Body of pancreas (tissue), 4 donors: ENCODE data around the gene KCNA10. TPM values are rescaled to one million over a fixed set of nuclear protein-coding genes. Genes with fewer than 3 reads are reported as not detected.

Experiments
- ATAC-seq: fragments of 150-250 bp; one replicate; pipeline ENCODE4 v1.9.1; 2016
- DNase-seq, 4 donors: peaks; one replicate each; pipeline ENCODE4 v3.0.0-alpha.2; 2019
- H3K27ac ChIP-seq, 4 donors: fragments of 200-600 bp; sonication (generic); 1 replicate in 3 of 4; 2 replicates in 1 of 4; pipeline versions ENCODE4 v1.5.1 to v1.6.1; 2016 to 2019; ENCODE audit warnings: mild to moderate bottlenecking in 1 of 4, mixed read lengths in 1 of 4, moderate library complexity in 1 of 4
- H3K27me3 ChIP-seq, 2 donors: fragments of 200-600 bp; sonication (generic); one replicate each; pipeline ENCODE4 v1.6.0; 2016; ENCODE audit warnings: mild to moderate bottlenecking in 1 of 2
- H3K36me3 ChIP-seq, 2 donors: fragments of 200-600 bp; sonication (generic); replicated peaks in 1 of 2; 2 replicates each; pipeline ENCODE4 v1.5.1; 2016; ENCODE audit warnings: low read depth in 2 of 2; ENCODE audit not compliant: insufficient read depth in 1 of 2
- H3K4me1 ChIP-seq: fragments of 200-600 bp; sonication (generic); one replicate; pipeline ENCODE4 v1.6.0; 2016
- H3K4me3 ChIP-seq, 2 donors: fragments of 200-600 bp; sonication (generic); 1 replicate in 1 of 2; 2 replicates in 1 of 2; pipeline ENCODE4 v1.5.1; 2016 to 2019
- H3K9me3 ChIP-seq, 3 donors: fragments of 200-600 bp; sonication (generic); 1 replicate in 2 of 3; 2 replicates in 1 of 3; pipeline ENCODE4 v1.5.1; 2016
- POLR2A ChIP-seq, 3 donors: fragments of 450-650 bp; IDR thresholded peaks; one replicate each; pipeline ENCODE4 v1.6.1; 2016; ENCODE audit warnings: antibody characterized with exemption in 3 of 3, mild to moderate bottlenecking in 2 of 3
- WGBS, 2 donors: methylation state at CpG; one replicate each; pipeline ENCODE4 v1.1.5; 2017; 5-methylcytosine and 5-hydroxymethylcytosine counted together
- intact Hi-C: fragments of 100-400 bp; cut with DNase I; formaldehyde crosslinking; loops from one replicate; pipeline ENCODE4 v1.15.1; 2023
- total RNA-seq, 2 donors: library from RNA; depleted of rRNA; stranded (reverse); fragments of >200 nt; gene quantifications; one replicate each; pipeline ENCODE4 v1.1.0, GENCODE V29; 2016
- TF ChIP-seq, protein P1 (sequence below), 7 experiments: fragments of 450-650 bp in 4 of 7; fragments of 200-600 bp in 3 of 7; sonication (generic) in 3 of 7; IDR thresholded peaks; one replicate each; pipeline ENCODE4 v1.5.1; 2016 to 2019; ENCODE audit warnings: antibody characterized with exemption in 7 of 7

KCNA10 gene
- total RNA-seq, 2 donors from 2014 or later: not detected

DNA sequence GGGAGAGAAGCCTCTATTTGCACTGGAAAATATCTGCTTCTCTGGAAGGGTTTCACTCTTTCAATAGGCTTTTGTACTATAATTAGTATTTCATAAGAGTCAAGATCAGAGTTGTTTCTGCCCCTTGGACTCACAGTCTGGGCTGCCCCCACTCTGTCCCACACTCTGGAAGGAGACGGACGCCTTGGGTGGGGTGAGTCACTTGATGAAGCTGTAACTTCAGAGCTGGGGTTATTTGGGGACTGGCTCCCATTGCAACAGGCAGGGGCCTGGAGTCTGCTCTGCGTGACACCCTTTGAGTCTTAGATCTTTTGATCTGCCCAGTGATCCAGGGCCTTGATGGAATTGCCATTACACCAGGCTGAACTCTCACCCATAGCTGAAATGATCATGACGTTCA is 4.0 kb upstream of the KCNA10 start:
- WGBS, 2 donors: 40 to 52% methylated on average over 4 of the region's 4 CpGs
- intact Hi-C loops: no loop called here

GRCh38 chr1:110522560-110522959 is 3.6 kb upstream of the KCNA10 start:
- no peak for ATAC-seq
- intact Hi-C loops: no loop called here
- DNase-seq: no peak

More for the DNA sequence above, 4.0 kb upstream of the KCNA10 start:
- ATAC-seq: no peak
- no peaks in the 10 kb centered on the region for H3K9me3 ChIP-seq
- no peaks in the 10 kb centered on the region for H3K36me3 ChIP-seq
- TF ChIP-seq POLR2A (IDR thresholded peaks at IDR 0.05): no peak
- TF ChIP-seq, protein P1, sequence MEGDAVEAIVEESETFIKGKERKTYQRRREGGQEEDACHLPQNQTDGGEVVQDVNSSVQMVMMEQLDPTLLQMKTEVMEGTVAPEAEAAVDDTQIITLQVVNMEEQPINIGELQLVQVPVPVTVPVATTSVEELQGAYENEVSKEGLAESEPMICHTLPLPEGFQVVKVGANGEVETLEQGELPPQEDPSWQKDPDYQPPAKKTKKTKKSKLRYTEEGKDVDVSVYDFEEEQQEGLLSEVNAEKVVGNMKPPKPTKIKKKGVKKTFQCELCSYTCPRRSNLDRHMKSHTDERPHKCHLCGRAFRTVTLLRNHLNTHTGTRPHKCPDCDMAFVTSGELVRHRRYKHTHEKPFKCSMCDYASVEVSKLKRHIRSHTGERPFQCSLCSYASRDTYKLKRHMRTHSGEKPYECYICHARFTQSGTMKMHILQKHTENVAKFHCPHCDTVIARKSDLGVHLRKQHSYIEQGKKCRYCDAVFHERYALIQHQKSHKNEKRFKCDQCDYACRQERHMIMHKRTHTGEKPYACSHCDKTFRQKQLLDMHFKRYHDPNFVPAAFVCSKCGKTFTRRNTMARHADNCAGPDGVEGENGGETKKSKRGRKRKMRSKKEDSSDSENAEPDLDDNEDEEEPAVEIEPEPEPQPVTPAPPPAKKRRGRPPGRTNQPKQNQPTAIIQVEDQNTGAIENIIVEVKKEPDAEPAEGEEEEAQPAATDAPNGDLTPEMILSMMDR (IDR thresholded peaks at IDR 0.05): no peak
- peaks cover 0 to 6% of the 10 kb centered on the region in 2 donors for H3K27me3 ChIP-seq
- H3K4me3 ChIP-seq: no peak overlapping the region
- peaks cover 6% of the 10 kb centered on the region for H3K4me1 ChIP-seq
- DNase-seq: no peak
- no peak overlapping the region for H3K27ac ChIP-seq

DNA sequence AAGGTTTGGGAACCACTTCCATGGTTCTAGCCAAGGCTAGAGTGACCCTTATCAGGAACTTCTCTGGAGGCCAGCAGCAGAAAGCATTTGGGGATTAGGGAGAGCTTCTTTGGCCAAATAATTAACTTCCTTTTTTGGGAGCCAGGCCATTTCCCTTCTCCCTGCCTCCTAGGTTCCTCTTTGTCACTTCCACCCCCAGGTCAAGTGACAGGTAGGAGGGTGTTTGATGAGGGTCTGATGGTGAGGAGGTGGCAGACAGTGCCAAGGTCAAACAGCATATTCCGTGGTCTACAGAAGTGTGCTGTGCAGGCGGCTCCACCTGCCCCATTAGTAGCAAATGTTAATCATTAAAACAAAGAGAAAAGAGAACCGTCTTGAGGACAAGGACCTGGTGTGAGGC is 1.9 kb upstream of the KCNA10 start:
- H3K9me3 ChIP-seq: no peaks in the 10 kb centered on the region
- peaks cover 0 to 6% of the 10 kb centered on the region in 2 donors for H3K27me3 ChIP-seq
- H3K36me3 ChIP-seq: no peaks in the 10 kb centered on the region
- ATAC-seq (no peak), DNase-seq (no peak)
- H3K27ac ChIP-seq: no peak overlapping the region
- TF ChIP-seq, protein P1 (IDR thresholded peaks at IDR 0.05): no peak
- TF ChIP-seq POLR2A (IDR thresholded peaks at IDR 0.05): no peak
- peaks cover 6% of the 10 kb centered on the region for H3K4me1 ChIP-seq
- 22 to 37% methylated on average over 3 of the region's 3 CpGs for WGBS, 2 donors
- intact Hi-C loops: no loop called here
- H3K4me3 ChIP-seq: no peak overlapping the region

More at GRCh38 chr1:110522560-110522959, 3.6 kb upstream of the KCNA10 start:
- WGBS, 2 donors: 36 to 42% methylated on average over 5 of the region's 5 CpGs
- no peak for TF ChIP-seq POLR2A (IDR thresholded peaks at IDR 0.05)
- TF ChIP-seq, protein P1 (IDR thresholded peaks at IDR 0.05): no peak
- H3K27ac ChIP-seq: no peak overlapping the region
- H3K27me3 ChIP-seq: peaks cover 0 to 6% of the 10 kb centered on the region in 2 donors
- H3K9me3 ChIP-seq: no peaks in the 10 kb centered on the region
- H3K4me1 ChIP-seq: peaks cover 6% of the 10 kb centered on the region
- no peak overlapping the region for H3K4me3 ChIP-seq
- H3K36me3 ChIP-seq: no peaks in the 10 kb centered on the region

DNA sequence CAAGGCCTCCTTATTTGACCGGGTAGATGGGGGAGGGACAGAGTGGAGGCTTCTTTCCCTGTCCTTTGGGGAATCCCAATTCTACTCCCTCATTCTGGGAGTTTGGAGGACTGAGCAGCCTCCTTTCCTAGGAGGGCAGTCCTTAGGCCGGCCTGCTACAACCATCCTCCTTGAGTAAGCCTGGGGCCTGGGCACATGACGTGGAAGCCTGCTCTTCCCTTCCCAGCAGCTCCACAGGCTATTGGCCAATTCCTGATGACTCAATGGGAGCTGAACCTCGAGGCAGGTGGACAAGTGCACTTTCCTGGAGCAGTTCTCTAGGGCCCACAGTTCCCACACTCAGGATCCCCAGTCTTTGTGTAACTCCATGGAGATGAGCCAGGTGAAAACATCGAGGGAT is 3.1 kb downstream of the KCNA10 start:
- Histone ChIP-seq H3K4me1 (no peaks in the 10 kb centered on the region), H3K9me3 (no peaks in the 10 kb centered on the region), H3K27ac (no peak overlapping the region), H3K4me3 (no peak overlapping the region), H3K27me3 (no peaks in the 10 kb centered on the region), H3K36me3 (no peaks in the 10 kb centered on the region)
- DNase-seq: no peak
- WGBS, 2 donors: 64 to 68% methylated on average over 4 to 5 of the region's 5 CpGs
- TF ChIP-seq POLR2A (IDR thresholded peaks at IDR 0.05): no peak
- TF ChIP-seq, protein P1 (IDR thresholded peaks at IDR 0.05): no peak
- intact Hi-C loops: no loop called here
- no peak for ATAC-seq

GRCh38 chr1:110515041-110515440 is 3.9 kb downstream of the KCNA10 start:
- TF ChIP-seq, protein P1 (IDR thresholded peaks at IDR 0.05): no peak
- TF ChIP-seq POLR2A (IDR thresholded peaks at IDR 0.05): no peak
- Histone ChIP-seq H3K36me3 (no peaks in the 10 kb centered on the region), H3K9me3 (no peaks in the 10 kb centered on the region), H3K4me1 (no peaks in the 10 kb centered on the region), H3K27me3 (no peaks in the 10 kb centered on the region), H3K27ac (no peak overlapping the region), H3K4me3 (no peak overlapping the region)
- intact Hi-C loops: no loop called here
- ATAC-seq (no peak), DNase-seq (no peak)
